GM13977 (cell line): ENCODE measurements around the gene CSTB.

Experiments
- DNase-seq: peaks from one replicate; pipeline ENCODE4 v3.0.0; 2012; ENCODE audit warnings: low spot score
- in situ Hi-C: fragments of 300-500 bp; cut with MboI; formaldehyde crosslinking; loops from one replicate; pipeline ENCODE4 v1.12.0; 2022; ENCODE audit warnings: low sequenced_read_pairs, low pct_unique_long_range_greater_than_20kb, mixed read lengths, inconsistent platforms; ENCODE audit not compliant: unreplicated experiment
- TF ChIP-seq, protein P1 (sequence below): IDR thresholded peaks from 2 replicates; pipeline ENCODE4 v1.5.1; 2012; ENCODE audit warnings: mild to moderate bottlenecking, control low read depth; ENCODE audit not compliant: insufficient read depth; ENCODE audit errors: extremely low read depth, missing control alignments

The CSTB gene

GRCh38 chr21:43813656-43813980 lies 37.5 kb upstream of the CSTB start:
- no peak for DNase-seq
- in situ Hi-C loops = no loop called here
- TF ChIP-seq, protein P1, sequence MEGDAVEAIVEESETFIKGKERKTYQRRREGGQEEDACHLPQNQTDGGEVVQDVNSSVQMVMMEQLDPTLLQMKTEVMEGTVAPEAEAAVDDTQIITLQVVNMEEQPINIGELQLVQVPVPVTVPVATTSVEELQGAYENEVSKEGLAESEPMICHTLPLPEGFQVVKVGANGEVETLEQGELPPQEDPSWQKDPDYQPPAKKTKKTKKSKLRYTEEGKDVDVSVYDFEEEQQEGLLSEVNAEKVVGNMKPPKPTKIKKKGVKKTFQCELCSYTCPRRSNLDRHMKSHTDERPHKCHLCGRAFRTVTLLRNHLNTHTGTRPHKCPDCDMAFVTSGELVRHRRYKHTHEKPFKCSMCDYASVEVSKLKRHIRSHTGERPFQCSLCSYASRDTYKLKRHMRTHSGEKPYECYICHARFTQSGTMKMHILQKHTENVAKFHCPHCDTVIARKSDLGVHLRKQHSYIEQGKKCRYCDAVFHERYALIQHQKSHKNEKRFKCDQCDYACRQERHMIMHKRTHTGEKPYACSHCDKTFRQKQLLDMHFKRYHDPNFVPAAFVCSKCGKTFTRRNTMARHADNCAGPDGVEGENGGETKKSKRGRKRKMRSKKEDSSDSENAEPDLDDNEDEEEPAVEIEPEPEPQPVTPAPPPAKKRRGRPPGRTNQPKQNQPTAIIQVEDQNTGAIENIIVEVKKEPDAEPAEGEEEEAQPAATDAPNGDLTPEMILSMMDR = no peak

DNA sequence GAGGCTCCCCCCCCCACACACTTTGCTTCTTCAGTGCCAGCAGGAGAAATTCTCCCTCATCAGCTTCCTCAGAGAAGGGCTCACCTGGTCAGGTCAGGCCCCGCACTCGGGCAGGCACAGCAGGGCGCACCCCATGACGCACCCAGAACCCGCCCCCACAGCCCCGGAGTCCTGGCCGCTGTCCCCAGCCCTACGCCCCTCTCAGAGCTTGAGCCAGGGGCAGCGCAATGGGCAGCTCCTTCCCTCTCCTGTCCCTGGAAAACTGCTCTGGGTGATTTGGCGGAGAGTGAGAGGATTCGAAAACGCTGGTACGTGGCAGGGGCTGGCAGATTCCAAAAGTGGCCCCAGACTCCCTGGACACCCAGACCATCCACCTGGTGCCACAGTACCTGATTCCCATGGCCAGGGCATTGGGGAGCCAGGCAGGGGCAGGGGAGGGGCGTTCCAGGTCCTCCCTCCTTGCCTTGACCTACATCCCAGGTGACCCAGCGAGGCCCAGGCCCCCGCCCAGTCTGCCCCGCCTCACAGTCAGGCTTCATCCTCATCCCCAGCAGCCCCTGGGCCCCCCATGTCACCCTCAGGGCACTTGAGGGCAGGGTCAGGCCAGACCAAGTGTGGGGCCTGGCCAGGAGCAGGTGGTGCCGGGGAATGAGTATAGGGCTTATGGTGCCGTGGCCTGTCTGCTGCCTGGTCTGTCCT lies 37.0 kb upstream of the CSTB start:
- TF ChIP-seq, protein P1 = no peak
- in situ Hi-C loops = no loop called here
- DNase-seq = no peak

DNA sequence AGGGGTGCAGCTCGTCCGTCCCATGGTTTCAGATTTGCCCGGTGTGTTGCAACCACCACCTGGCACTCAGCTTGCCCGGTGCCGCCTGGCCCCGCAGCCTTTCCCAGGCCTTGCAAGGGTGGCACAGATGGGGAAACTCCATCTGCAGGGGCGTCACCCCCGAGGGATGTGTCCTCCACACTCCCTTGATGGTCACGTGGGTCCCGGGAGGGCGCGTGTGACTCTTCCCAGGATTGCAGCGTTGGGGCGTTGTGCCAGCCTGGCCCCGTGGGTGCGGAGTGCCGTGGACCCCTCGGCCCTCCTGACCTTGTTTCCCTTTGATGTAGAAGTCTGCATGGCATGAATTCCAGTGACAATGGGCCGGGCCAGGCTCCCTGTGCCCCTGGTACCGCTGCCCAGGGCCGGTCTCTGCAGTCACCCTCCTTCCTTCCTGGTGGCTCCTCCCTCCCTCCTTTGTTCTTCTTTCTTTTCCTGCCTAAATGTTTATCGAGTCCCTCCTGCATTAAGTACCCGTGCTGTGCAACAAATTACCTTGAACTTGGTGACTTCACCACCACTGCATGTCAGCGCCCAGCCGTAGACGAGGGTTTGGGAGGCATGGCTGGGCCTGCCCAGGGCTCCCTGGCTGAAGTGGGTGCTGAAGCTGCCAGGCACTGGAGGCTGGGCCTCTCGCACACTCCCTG lies 36.2 kb upstream of the CSTB start:
- TF ChIP-seq, protein P1 = no peak
- in situ Hi-C loops = no loop called here
- DNase-seq = no peak

DNA sequence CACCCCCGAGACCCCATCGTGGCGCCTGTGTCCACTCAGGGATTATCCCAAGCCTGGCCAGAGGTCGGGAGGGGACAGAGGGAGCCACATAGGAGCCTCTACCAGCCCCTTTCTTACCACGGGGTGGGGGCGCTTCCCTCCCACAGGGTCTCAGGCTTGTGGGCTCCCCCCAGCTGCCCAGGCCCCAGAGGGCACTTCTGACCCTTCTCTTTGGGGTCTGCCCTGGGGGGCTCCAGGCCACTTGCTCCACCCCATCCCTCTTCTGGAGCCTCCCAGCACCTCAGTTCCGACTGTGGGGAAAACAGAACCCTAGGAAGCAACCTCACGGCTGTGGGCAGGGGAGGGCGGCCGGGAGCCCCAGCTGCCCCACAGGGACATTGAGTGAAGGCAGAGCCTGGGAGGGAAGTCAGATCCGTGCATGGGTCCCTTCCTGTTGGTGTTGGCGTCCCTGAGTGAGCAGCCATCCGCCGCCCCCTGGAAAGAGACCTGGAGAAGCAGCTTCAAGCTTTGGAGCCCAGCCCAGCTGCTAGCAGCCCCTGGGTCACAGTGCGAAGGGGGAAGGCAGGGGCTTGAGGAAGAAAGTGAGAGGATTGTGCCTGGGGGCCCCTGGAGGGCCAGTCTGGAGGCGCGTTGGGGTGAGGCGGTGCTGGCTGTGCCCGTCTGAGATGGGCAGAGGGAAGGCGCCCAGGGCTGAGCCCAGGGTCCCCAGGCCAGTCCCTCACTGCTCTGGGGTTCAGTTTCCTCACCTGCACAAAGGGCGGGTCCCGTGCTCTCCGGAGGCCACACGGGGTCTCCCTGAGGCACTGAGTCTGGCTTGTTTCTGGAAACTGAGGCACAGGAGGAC lies 35.4 kb upstream of the CSTB start:
- in situ Hi-C loops = no loop called here
- TF ChIP-seq, protein P1 = no peak
- DNase-seq = no peak

DNA sequence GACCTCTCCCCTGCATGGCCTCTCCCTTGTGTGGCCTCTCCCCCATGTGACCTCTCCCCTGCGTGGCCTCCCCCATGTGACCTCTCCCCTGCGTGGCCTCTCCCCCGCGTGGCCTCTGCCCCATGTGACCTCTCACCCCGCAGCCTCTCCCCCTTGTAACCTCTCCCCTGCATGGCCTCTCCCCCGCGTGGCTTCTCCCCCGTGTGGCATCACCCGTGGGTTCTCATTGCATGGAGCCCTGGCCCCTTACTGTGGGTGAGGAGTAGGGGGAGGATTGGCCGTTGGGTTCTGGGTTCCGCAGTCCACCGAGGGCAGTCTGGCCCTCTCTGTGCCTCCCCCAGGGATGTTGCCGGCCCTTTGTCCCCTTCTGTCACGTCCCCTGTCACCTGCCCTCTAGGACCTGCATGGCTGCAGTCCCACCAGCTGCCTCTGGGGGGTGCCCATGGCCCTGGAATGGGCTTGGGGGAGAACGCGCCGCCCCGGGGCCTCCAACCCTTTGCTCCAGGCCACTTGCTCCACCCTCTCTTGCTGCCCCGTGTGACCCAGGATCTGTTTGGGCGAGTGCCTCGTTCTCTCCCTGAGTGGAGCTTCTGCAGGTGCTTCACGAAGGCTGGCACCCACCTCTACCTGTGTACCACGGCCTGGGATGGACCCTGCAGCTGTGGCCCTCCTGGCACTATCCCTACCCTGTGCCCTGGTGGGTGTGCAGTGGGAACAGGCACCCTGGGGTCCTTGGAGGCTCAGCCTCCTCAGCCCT lies 34.6 kb upstream of the CSTB start:
- peak; percentile 97 for DNase-seq
- TF ChIP-seq, protein P1 = peak; percentile 98
- in situ Hi-C loops = no loop called here
